ENCODE results near the gene ZNF302.

DNA sequence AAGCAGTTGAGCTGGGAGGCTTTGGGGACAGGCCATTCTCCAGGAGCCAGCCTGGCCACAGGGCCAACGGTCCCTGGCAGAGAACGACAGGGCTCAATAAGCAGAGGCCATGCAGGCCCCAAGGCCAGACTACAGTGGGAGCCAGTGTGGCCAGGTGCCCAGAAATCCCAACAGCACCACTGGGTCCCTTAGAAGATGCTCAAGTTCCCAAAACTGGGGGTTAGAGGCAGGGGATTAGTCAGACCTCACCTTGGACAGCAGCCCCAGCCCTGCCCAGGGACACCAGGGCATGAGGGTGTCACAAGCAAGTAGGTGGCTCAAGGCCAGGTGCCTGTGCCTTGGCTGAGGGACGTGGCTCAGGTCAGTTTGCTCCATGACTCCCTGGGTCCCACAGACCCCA, 13.3 kb upstream of the ZNF302 start:
- no peak for TF ChIP-seq POLR2AphosphoS5 (IDR thresholded peaks at IDR 0.05)
- TF ChIP-seq, protein P1, sequence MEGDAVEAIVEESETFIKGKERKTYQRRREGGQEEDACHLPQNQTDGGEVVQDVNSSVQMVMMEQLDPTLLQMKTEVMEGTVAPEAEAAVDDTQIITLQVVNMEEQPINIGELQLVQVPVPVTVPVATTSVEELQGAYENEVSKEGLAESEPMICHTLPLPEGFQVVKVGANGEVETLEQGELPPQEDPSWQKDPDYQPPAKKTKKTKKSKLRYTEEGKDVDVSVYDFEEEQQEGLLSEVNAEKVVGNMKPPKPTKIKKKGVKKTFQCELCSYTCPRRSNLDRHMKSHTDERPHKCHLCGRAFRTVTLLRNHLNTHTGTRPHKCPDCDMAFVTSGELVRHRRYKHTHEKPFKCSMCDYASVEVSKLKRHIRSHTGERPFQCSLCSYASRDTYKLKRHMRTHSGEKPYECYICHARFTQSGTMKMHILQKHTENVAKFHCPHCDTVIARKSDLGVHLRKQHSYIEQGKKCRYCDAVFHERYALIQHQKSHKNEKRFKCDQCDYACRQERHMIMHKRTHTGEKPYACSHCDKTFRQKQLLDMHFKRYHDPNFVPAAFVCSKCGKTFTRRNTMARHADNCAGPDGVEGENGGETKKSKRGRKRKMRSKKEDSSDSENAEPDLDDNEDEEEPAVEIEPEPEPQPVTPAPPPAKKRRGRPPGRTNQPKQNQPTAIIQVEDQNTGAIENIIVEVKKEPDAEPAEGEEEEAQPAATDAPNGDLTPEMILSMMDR (IDR thresholded peaks at IDR 0.05): no peak
- no peak for TF ChIP-seq POLR2A (IDR thresholded peaks at IDR 0.05)
- TF ChIP-seq EP300 (IDR thresholded peaks at IDR 0.05): no peak
